GM12864 (cell line): ENCODE data around the gene PRDM2.

Source experiments
- DNase-seq: peaks from one replicate; pipeline ENCODE4 v3.0.0-alpha.2; 2011; ENCODE audit warnings: low read depth
- H3K4me3 ChIP-seq: 2 replicates; pipeline ENCODE4 v1.5.1; 2011; ENCODE audit warnings: mild to moderate bottlenecking, low read depth, low read length, control low read depth
- TF ChIP-seq, protein P1 (sequence below): IDR thresholded peaks from 2 replicates; pipeline ENCODE4 v1.5.1; 2011; ENCODE audit warnings: low read depth, mild to moderate bottlenecking, moderate library complexity, low read length, control low read depth, inconsistent platforms; ENCODE audit errors: missing control alignments

The PRDM2 gene

DNA sequence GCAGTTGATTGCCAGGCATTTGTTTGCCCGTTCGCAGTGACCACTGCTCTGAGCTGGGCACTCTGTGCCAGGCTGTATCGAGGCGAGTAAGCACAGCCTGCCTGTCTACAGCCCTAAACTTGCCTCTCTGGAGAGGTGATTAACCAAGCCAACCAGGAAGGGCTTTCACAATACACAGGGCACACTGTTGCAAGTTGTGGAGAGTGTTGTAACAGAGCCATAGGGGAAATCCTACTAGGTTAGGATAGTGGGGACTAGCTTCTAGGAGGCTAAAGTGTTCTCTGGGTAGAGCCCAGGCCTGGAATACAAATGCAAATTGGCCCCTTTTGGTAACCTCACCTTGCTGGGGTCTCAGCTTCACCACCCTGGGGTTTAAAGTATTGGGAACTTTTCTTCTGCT is 23.8 kb downstream of the PRDM2 start:
- H3K4me3 ChIP-seq: no peak overlapping the region
- no peak for DNase-seq
- TF ChIP-seq, protein P1, sequence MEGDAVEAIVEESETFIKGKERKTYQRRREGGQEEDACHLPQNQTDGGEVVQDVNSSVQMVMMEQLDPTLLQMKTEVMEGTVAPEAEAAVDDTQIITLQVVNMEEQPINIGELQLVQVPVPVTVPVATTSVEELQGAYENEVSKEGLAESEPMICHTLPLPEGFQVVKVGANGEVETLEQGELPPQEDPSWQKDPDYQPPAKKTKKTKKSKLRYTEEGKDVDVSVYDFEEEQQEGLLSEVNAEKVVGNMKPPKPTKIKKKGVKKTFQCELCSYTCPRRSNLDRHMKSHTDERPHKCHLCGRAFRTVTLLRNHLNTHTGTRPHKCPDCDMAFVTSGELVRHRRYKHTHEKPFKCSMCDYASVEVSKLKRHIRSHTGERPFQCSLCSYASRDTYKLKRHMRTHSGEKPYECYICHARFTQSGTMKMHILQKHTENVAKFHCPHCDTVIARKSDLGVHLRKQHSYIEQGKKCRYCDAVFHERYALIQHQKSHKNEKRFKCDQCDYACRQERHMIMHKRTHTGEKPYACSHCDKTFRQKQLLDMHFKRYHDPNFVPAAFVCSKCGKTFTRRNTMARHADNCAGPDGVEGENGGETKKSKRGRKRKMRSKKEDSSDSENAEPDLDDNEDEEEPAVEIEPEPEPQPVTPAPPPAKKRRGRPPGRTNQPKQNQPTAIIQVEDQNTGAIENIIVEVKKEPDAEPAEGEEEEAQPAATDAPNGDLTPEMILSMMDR: no peak

DNA sequence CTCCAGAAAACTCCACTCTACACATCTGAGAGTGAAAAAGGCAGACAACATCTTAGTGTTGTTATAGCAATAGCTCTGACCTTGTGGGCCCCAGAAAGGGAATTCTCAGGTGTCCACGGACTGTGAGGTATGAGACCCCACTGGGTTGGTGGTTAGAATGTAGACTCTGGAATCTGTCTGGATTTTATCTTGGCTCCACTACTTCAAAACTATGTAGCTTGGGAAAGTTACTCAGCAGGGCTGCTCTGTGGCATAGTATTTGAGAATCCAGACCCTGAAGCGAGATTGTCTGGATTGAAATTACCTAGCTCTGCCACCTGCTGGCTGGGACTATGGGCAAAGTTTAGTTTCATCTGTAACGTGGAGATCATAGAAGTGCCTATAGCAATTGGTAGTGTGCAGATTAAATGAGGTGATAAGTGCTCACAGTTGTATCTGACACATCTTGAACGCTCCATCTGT is 25.8 kb downstream of the PRDM2 start:
- no peak for DNase-seq
- TF ChIP-seq, protein P1: peak; percentile 72
- H3K4me3 ChIP-seq: no peak overlapping the region

DNA sequence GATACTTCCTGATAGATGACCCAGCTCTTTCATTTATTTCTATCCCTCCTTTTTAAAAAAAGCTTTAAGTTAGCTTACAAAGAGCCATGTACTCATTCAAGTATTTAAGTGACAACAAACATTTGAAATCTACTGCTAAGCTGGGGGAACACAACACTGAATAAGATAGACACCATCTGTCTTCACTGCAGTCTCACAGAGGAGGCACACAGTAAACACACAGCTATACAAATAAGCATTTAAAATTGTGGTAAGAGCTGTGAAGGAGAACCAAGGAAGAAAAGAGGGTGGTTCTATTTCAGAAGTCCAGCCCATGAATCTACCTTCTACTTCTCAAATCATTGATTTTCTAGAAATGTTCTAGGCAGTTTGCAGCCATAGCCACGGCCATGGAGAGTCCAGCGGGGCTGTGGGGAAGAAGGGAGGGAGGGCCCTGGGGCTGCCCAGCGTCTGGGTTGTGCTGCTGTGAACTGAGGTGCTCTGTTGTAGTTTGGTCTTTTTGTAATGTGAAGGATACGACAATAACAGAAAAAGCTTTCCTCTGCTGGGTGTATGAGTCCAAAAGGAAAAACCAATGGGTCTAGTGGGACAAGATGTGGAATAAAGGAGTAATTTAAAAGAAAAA is 28.2 kb downstream of the PRDM2 start:
- H3K4me3 ChIP-seq: no peak overlapping the region; the same call in 1 of the 2 replicates
- TF ChIP-seq, protein P1: no peak
- DNase-seq: no peak

DNA sequence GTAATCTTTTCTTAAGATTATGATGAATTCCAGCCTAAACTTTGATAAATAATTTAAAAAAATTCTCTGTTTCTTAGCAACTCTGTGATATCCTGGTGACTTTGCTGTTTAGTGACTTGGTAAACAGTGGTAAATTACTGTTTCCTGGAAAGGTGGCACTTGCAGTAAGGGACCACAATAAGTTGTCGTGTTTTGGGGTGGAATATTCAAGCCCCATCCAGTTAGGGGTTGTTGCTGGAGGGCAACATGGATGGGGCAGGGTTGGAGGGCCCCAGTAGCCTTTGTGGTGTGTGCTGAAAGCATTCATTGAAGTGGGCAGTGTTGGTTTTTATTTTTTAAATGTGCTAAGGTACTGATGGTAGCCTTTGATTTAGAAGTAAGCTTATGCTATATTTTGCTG is 30.3 kb downstream of the PRDM2 start:
- TF ChIP-seq, protein P1: no peak
- DNase-seq: no peak
- peak overlapping the region; percentile 31; the same call in 1 of the 2 replicates for H3K4me3 ChIP-seq

DNA sequence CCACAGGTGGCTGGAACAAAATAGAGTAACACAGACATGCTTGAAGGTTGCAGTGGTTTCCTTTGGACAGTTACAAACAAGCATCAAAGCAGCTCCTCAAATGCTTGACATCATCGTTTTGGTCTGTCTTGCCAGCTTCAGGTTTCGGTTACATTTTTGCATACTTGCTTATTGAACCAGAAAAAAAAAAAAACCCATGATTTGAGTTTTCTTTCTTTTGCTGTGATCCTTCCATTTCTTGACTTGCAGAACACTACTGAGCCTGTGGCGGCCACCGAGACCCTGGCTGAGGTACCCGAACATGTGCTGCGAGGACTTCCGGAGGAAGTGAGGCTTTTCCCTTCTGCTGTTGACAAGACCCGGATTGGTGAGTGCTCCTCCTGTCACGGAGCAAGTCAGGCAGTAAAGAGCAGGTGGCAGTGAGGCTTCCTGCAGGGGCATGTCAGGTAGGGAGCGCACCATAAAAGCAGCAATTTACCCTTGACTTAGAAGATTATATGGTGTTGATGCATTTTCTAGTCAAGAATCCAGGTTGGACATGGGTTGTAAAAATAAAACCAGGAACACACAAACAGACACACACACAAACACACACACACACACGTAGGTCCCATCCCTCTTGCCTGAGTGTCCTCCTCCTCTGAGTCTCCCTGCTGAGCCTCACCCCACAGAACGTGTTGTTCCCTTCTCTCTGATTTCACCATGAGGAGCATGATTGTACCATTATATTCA is 30.9 kb downstream of the PRDM2 start:
- peak overlapping the region; percentile 43 for H3K4me3 ChIP-seq
- DNase-seq: peak; percentile 97
- TF ChIP-seq, protein P1: peak; percentile 23

DNA sequence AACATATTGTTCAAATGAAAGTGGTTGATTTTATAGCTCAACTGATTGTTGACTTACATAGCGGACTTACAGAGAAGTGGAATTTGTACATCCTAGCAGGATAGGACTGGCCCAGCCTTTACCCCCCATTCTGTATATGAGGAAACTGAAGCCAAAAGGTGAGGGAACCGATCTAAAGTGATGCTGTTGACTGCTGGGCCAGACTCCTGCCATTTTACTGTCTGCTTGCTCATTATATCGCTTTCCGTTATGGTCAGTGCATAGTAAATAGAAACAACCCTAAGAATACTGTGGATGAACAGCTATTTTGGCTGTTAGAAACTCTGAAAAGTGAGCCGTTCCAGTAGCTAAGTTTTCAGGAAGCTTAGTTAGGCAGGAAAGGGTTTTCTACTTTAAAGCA is 31.9 kb downstream of the PRDM2 start:
- peak overlapping the region; percentile 31 for H3K4me3 ChIP-seq
- no peak for DNase-seq
- TF ChIP-seq, protein P1: no peak
